Caco-2 (cell line): Measurements from ENCODE around the gene SDF4. TPM values are rescaled to one million over a fixed set of nuclear protein-coding genes. Genes with fewer than 3 reads are reported as not detected.

Experiments
- BruUV-seq: library from RNA; stranded (reverse); fragments of 400-500 nt; replicated peaks from 2 replicates; lab custom pipeline; 2021; lab: Mats Ljungman, UMichigan
- CTCF ChIA-PET: fragments of 300-600 bp; sonication (Branson Sonifier 250); formaldehyde crosslinking; loops from one replicate; lab custom pipeline; 2022; ENCODE audit warnings: antibody characterized with exemption; lab: Charles Lee
- POLR2A ChIA-PET: fragments of 300-600 bp; sonication (Branson Sonifier 250); formaldehyde crosslinking; loops from one replicate; lab custom pipeline; 2022; ENCODE audit warnings: antibody characterized with exemption; lab: Charles Lee
- DNase-seq, 2 experiments: peaks; one replicate each; pipeline versions ENCODE4 v3.0.0 to v3.0.0-alpha.2; 2020 to 2022
- H3K27me3 ChIP-seq: replicated peaks from 2 replicates; pipeline ENCODE4 v1.6.0; 2011; ENCODE audit warnings: low read length; ENCODE audit not compliant: control insufficient read depth, insufficient read depth
- H3K36me3 ChIP-seq: 2 replicates; pipeline ENCODE4 v1.5.1; 2011; ENCODE audit warnings: low read length; ENCODE audit not compliant: control insufficient read depth, insufficient read depth
- H3K4me1 ChIP-seq: fragments of 250-450 bp; sonication (Bioruptor Pico); 2 replicates; pipeline ENCODE4 v1.5.1; 2020; ENCODE audit warnings: mild to moderate bottlenecking
- H3K4me3 ChIP-seq: 2 replicates; pipeline ENCODE4 v1.5.1; 2011; ENCODE audit warnings: low read depth, mild to moderate bottlenecking, control low read depth, low read length
- H3K9me3 ChIP-seq: fragments of 250-450 bp; sonication (Bioruptor Pico); 2 replicates; pipeline ENCODE4 v1.5.1; 2020; ENCODE audit warnings: mild to moderate bottlenecking, moderate library complexity
- H3K27ac Mint-ChIP-seq: one replicate; pipeline ENCODE4 v1.8.0; 2022; ENCODE audit warnings: mixed read lengths; ENCODE audit not compliant: unreplicated experiment
- H3K27me3 Mint-ChIP-seq: one replicate; pipeline ENCODE4 v1.8.0; 2022; ENCODE audit warnings: mixed read lengths; ENCODE audit not compliant: insufficient read depth, unreplicated experiment
- H3K36me3 Mint-ChIP-seq: one replicate; pipeline ENCODE4 v1.8.0; 2022; ENCODE audit warnings: mild to moderate bottlenecking, mixed read lengths; ENCODE audit not compliant: insufficient read depth, unreplicated experiment
- H3K4me1 Mint-ChIP-seq: one replicate; pipeline ENCODE4 v1.8.0; 2022; ENCODE audit warnings: low read depth, mixed read lengths; ENCODE audit not compliant: unreplicated experiment
- H3K4me3 Mint-ChIP-seq: one replicate; pipeline ENCODE4 v1.8.0; 2022; ENCODE audit warnings: mild to moderate bottlenecking, moderate library complexity, mixed read lengths; ENCODE audit not compliant: unreplicated experiment
- H3K9me3 Mint-ChIP-seq: one replicate; pipeline ENCODE4 v1.8.0; 2022; ENCODE audit warnings: mixed read lengths; ENCODE audit not compliant: unreplicated experiment
- CTCF ChIP-seq, 2 experiments: fragments of 200-600 bp in 1 of 2; IDR thresholded peaks; 1 replicate in 1 of 2; 2 replicates in 1 of 2; pipeline versions ENCODE4 v1.5.1 to v1.8.0; 2011 to 2022; ENCODE audit warnings: antibody characterized with exemption in 1 of 2, control low read depth in 1 of 2, inconsistent platforms in 1 of 2, low read depth in 1 of 2, low read length in 1 of 2, mild to moderate bottlenecking in 1 of 2, moderate library complexity in 1 of 2; ENCODE audit not compliant: insufficient read depth in 1 of 2, severe bottlenecking in 1 of 2, unreplicated experiment in 1 of 2
- intact Hi-C: fragments of 100-400 bp; cut with micrococcal nuclease; formaldehyde crosslinking; loops from one replicate; pipeline ENCODE4 v1.10.0; 2022; ENCODE audit not compliant: unreplicated experiment
- total RNA-seq: library from RNA; stranded (reverse); gene quantifications from 2 replicates; pipeline ENCODE4 v1.2.3, GENCODE V29; 2022

Gene SDF4
- total RNA-seq, 1 experiment from 2014 or later, result 140 TPM

- H3K27ac Mint-ChIP-seq, result no peak overlapping the region
- no peak overlapping the region for H3K4me3 ChIP-seq
- H3K36me3 Mint-ChIP-seq, result no peaks in the 10 kb centered on the region
- no peaks in the 10 kb centered on the region for H3K27me3 ChIP-seq
- H3K4me1 Mint-ChIP-seq, result no peaks in the 10 kb centered on the region
- ChIA-PET POLR2A (no interaction called here), CTCF (no interaction called here)
- no peak overlapping the region for H3K4me3 Mint-ChIP-seq
- no TSS peak for BruUV-seq
- no peaks in the 10 kb centered on the region for H3K27me3 Mint-ChIP-seq
- TF ChIP-seq CTCF (IDR thresholded peaks at IDR 0.05; ENCODE audit: insufficient read depth in 1 of 2, low read depth in 1 of 2, low read length in 1 of 2, severe bottlenecking in 1 of 2, unreplicated experiment in 1 of 2), result no peak
- no peaks in the 10 kb centered on the region for H3K36me3 ChIP-seq
- H3K9me3 ChIP-seq, result no peaks in the 10 kb centered on the region
- peak in 1 of 2 experiments; percentile 22 for DNase-seq
- H3K4me1 ChIP-seq, result no peaks in the 10 kb centered on the region
- no peaks in the 10 kb centered on the region for H3K9me3 Mint-ChIP-seq
- intact Hi-C loops, result no loop called here
These were observed 48.5 kb downstream of the SDF4 start for GRCh38 chr1:1183221-1183747.

GRCh38 chr1:1182491-1183220, 49.1 kb downstream of the SDF4 start:
- CTCF ChIA-PET, result no interaction called here
- DNase-seq, result peak in 1 of 2 experiments; percentile 21

DNA sequence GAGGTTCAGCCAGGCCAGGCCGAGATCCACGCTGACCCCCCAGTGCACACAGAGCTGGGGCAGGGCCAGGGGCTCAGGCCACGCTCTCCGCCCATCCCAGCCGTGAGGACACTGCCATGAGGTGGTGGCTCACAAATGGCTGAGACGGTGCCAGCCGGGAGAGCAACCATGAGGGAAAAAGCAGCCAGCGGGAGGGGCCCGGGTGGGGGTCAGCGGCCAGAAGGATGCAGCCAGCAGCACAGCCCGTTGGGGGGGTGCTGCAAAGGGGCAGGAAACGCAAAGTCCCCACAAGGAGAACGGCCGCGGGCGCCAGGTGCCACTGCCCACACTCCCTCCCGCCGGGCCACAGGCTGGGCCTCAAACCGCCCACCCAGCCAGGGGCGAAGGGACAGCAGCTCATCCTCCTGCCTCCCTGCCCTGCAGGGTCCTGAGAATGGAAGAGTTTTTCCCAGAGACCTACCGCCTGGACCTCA, 49.8 kb downstream of the SDF4 start:
- Mint-ChIP-seq H3K27ac (no peak overlapping the region), H3K4me3 (no peak overlapping the region), H3K27me3 (no peaks in the 10 kb centered on the region), H3K36me3 (no peaks in the 10 kb centered on the region), H3K9me3 (no peaks in the 10 kb centered on the region), H3K4me1 (peaks cover 2% of the 10 kb centered on the region)
- ChIA-PET CTCF (no interaction called here), POLR2A (no interaction called here)
- Histone ChIP-seq H3K4me1 (no peaks in the 10 kb centered on the region), H3K27me3 (no peaks in the 10 kb centered on the region), H3K36me3 (no peaks in the 10 kb centered on the region), H3K9me3 (no peaks in the 10 kb centered on the region), H3K4me3 (no peak overlapping the region)
- no peak for TF ChIP-seq CTCF (IDR thresholded peaks at IDR 0.05; ENCODE audit: insufficient read depth in 1 of 2, low read depth in 1 of 2, low read length in 1 of 2, severe bottlenecking in 1 of 2, unreplicated experiment in 1 of 2)
- BruUV-seq, result no TSS peak
- intact Hi-C loops, result no loop called here
- DNase-seq, result no peak

More at GRCh38 chr1:1182491-1183220, 49.1 kb downstream of the SDF4 start:
- H3K4me1 ChIP-seq, result no peaks in the 10 kb centered on the region
- H3K9me3 Mint-ChIP-seq, result no peaks in the 10 kb centered on the region
- H3K9me3 ChIP-seq, result no peaks in the 10 kb centered on the region
- H3K4me3 Mint-ChIP-seq, result no peak overlapping the region
- no peak for TF ChIP-seq CTCF (IDR thresholded peaks at IDR 0.05; ENCODE audit: insufficient read depth in 1 of 2, low read depth in 1 of 2, low read length in 1 of 2, severe bottlenecking in 1 of 2, unreplicated experiment in 1 of 2)
- no peak overlapping the region for H3K27ac Mint-ChIP-seq
- no peaks in the 10 kb centered on the region for H3K4me1 Mint-ChIP-seq
- intact Hi-C loops, result no loop called here
- no peaks in the 10 kb centered on the region for H3K27me3 Mint-ChIP-seq
- BruUV-seq, result no TSS peak
- POLR2A ChIA-PET, result no interaction called here
- H3K36me3 ChIP-seq, result no peaks in the 10 kb centered on the region
- no peaks in the 10 kb centered on the region for H3K27me3 ChIP-seq
- H3K4me3 ChIP-seq, result no peak overlapping the region
- H3K36me3 Mint-ChIP-seq, result no peaks in the 10 kb centered on the region
